ENCODE data around the gene RFTN1. TPM values are rescaled to one million over a fixed set of nuclear protein-coding genes. Genes with fewer than 3 reads are reported as not detected.

The RFTN1 gene
- total and polyA plus RNA-seq, 2 donors (not counting 1 experiment from before 2014, with no cell fraction given) = 32.4 to 156 TPM

DNA sequence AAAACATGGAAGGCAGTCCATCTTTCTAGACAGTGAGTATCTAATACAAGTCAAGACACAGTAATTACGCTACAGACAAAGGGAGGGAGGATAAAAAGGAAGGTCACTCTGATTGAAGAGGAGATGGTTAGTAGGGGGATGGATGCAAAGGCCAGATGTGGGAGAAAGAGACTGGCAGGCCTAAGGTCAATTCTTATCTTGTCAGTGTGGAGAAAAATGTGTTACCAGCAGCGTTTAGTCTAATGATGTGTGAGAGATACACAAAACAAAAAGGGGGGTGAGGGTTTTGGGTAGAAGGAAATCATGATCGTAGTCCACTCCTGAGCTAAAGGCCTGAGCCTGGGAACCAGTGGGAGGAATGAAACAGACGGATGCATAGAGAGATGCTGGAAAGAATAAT is 46.7 kb downstream of the RFTN1 start:
- no peak for TF ChIP-seq EZH2 (IDR thresholded peaks at IDR 0.05; ENCODE audit: borderline replicate concordance, insufficient read depth, low read depth, low read length, poor library complexity, severe bottlenecking)
- TF ChIP-seq CTCF (IDR thresholded peaks at IDR 0.05) = no peak
- Mint-ChIP-seq H3K4me3 (peak overlapping the region; percentile 17), H3K9me3 (ENCODE audit: insufficient read depth) (no peaks in the 10 kb centered on the region), H3K4me1 (peaks cover 59% of the 10 kb centered on the region), H3K27me3 (no peaks in the 10 kb centered on the region), H3K27ac (peak overlapping the region; percentile 82)
- CTCF ChIA-PET = no interaction called here
- Histone ChIP-seq H3K27me3 (replicated peaks in 1 of 4; ENCODE audit: control extremely low read depth in 1 of 4, control insufficient read depth in 3 of 4, insufficient read depth in 4 of 4, low read length in 3 of 4) (no peaks in the 10 kb centered on the region), H4K20me1 (ENCODE audit: control insufficient read depth, insufficient read depth, low read length, poor library complexity, severe bottlenecking) (peaks cover 23% of the 10 kb centered on the region), H3K4me3 (ENCODE audit: control extremely low read depth in 1 of 5, extremely low read depth in 1 of 5, insufficient read depth in 1 of 5, low read depth in 2 of 5, low read length in 4 of 5) (no peak overlapping the region), H3K27ac (ENCODE audit: low read length in 2 of 2) (peak overlapping the region; percentile 11 to 73), H3K9ac (ENCODE audit: low read length) (no peak overlapping the region), H3K4me1 (ENCODE audit: control insufficient read depth in 2 of 2, insufficient read depth in 2 of 2, low read length in 2 of 2) (peaks cover 41 to 47% of the 10 kb centered on the region in 2 donors), H3K36me3 (replicated peaks in 1 of 2; ENCODE audit: control extremely low read depth in 1 of 2, control insufficient read depth in 1 of 2, extremely low read depth in 1 of 2, insufficient read depth in 2 of 2, low read length in 1 of 2) (peaks cover 0 to 22% of the 10 kb centered on the region in 2 experiments), H3K4me2 (replicated peaks; ENCODE audit: low read depth, low read length, poor library complexity, severe bottlenecking) (no peak overlapping the region), H2AFZ (ENCODE audit: insufficient read depth, low read depth, low read length, poor library complexity, severe bottlenecking) (peak overlapping the region; percentile 39), H3K79me2 (ENCODE audit: control insufficient read depth, insufficient read depth, low read length) (peaks cover 99% of the 10 kb centered on the region), H3K9me3 (ENCODE audit: control extremely low read depth in 1 of 3, control insufficient read depth in 2 of 3, insufficient read depth in 1 of 3, low read length in 2 of 3) (peaks cover 0 to 6% (median 0%) of the 10 kb centered on the region in 3 donors)
- intact Hi-C loops (cut with micrococcal nuclease) = loop anchor here (1.0 to 5.0 kb wide), 3 partner anchors 15 to 45 kb away; partner anchors contain the start of gene RFTN1
- ATAC-seq (ENCODE audit: low read depth) (no peak), DNase-seq (no peak)
- WGBS (ENCODE audit: insufficient coverage) = 92% methylated on average over 4 of the region's 4 CpGs
- POLR2A ChIA-PET = no interaction called here

DNA sequence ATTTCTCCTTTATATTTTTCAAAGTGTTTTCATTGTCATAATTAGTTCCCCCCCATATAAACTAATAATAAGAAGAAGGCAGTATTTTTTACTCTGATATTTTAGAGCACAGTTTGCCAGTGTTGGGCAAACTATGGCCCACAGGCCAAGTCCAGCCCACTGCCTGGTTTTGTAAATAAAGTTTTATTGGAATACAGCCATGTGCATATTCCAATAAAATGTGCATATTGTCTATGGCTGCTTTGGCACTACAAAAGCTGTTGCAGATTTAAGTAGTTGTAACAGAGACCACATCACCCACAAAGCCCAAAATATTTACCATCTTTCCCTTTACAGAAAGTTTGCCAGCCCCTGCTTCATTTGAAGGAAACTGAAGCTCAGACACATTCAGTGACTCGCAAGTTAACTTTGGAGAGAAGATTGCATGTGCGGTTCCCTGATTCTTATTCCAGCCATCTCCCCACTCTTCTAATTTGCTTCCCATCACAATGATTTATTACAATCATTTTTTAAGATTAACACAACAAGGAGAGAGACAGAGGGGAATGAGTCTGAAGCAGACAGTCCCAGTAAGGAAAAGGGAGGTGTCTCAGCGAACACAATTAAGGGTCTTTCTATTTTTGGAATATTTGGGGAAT is 48.9 kb downstream of the RFTN1 start:
- Histone ChIP-seq H3K4me2 (replicated peaks; ENCODE audit: low read depth, low read length, poor library complexity, severe bottlenecking) (no peak overlapping the region), H3K36me3 (replicated peaks in 1 of 2; ENCODE audit: control extremely low read depth in 1 of 2, control insufficient read depth in 1 of 2, extremely low read depth in 1 of 2, insufficient read depth in 2 of 2, low read length in 1 of 2) (peaks cover 0 to 10% of the 10 kb centered on the region in 2 experiments), H3K9ac (ENCODE audit: low read length) (no peak overlapping the region), H3K27me3 (replicated peaks in 1 of 4; ENCODE audit: control extremely low read depth in 1 of 4, control insufficient read depth in 3 of 4, insufficient read depth in 4 of 4, low read length in 3 of 4) (no peaks in the 10 kb centered on the region), H3K79me2 (ENCODE audit: control insufficient read depth, insufficient read depth, low read length) (peaks cover 95% of the 10 kb centered on the region), H4K20me1 (ENCODE audit: control insufficient read depth, insufficient read depth, low read length, poor library complexity, severe bottlenecking) (peaks cover 30% of the 10 kb centered on the region), H3K4me3 (ENCODE audit: control extremely low read depth in 1 of 5, extremely low read depth in 1 of 5, insufficient read depth in 1 of 5, low read depth in 2 of 5, low read length in 4 of 5) (no peak overlapping the region), H3K27ac (ENCODE audit: low read length in 2 of 2) (no peak overlapping the region), H2AFZ (ENCODE audit: insufficient read depth, low read depth, low read length, poor library complexity, severe bottlenecking) (no peak overlapping the region), H3K9me3 (ENCODE audit: control extremely low read depth in 1 of 3, control insufficient read depth in 2 of 3, insufficient read depth in 1 of 3, low read length in 2 of 3) (no peaks in the 10 kb centered on the region), H3K4me1 (ENCODE audit: control insufficient read depth in 2 of 2, insufficient read depth in 2 of 2, low read length in 2 of 2) (peaks cover 34 to 42% of the 10 kb centered on the region in 2 donors)
- intact Hi-C loops (cut with micrococcal nuclease) = loop anchor here (5.0 kb wide), 2 partner anchors 32 to 48 kb away; partner anchors contain the start of gene RFTN1
- 100% methylated on average over 2 of the region's 3 CpGs for WGBS (ENCODE audit: insufficient coverage)
- ATAC-seq (ENCODE audit: low read depth) = no peak
- H3K27ac Mint-ChIP-seq = no peak overlapping the region
- no peak for DNase-seq
- TF ChIP-seq EZH2 (IDR thresholded peaks at IDR 0.05; ENCODE audit: borderline replicate concordance, insufficient read depth, low read depth, low read length, poor library complexity, severe bottlenecking) = no peak
- no peak for TF ChIP-seq CTCF (IDR thresholded peaks at IDR 0.05)
- ChIA-PET POLR2A (no interaction called here), CTCF (no interaction called here)
- no peaks in the 10 kb centered on the region for H3K9me3 Mint-ChIP-seq (ENCODE audit: insufficient read depth)
- H3K27me3 Mint-ChIP-seq = no peaks in the 10 kb centered on the region
- H3K4me3 Mint-ChIP-seq = no peak overlapping the region
- H3K4me1 Mint-ChIP-seq = peaks cover 63% of the 10 kb centered on the region
